ENCODE measurements around the gene TOLLIP. TPM values are rescaled to one million over a fixed set of nuclear protein-coding genes. Genes with fewer than 3 reads are reported as not detected.

TOLLIP gene
- total RNA-seq, 1 experiment from 2014 or later = 32.3 TPM

GRCh38 chr11:1263010-1263409, 46.4 kb downstream of the TOLLIP start (continued):
- TF ChIP-seq ZNF425 (CRISPR knock-in tag; conservative IDR thresholded peaks at IDR 0.05) = no peak
- no peak for TF ChIP-seq ZNF121 (CRISPR knock-in tag; IDR thresholded peaks at IDR 0.05)
- TF ChIP-seq GRHL2 (CRISPR knock-in tag; IDR thresholded peaks at IDR 0.05; ENCODE audit: insufficient replicate concordance, severe bottlenecking) = no peak
- TF ChIP-seq TEAD4 (CRISPR knock-in tag; IDR thresholded peaks at IDR 0.05) = no peak
- TF ChIP-seq E2F1 (CRISPR knock-in tag; IDR thresholded peaks at IDR 0.05) = no peak

GRCh38 chr11:1262172-1263006, 47.0 kb downstream of the TOLLIP start:
- Mint-ChIP-seq H3K27me3 (ENCODE audit: low read depth) (peaks cover 11% of the 10 kb centered on the region), H3K36me3 (peaks cover 25% of the 10 kb centered on the region), H3K4me1 (peaks cover 3% of the 10 kb centered on the region; the same call in 1 of the 2 replicates), H3K9me3 (peaks cover 27% of the 10 kb centered on the region), H3K27ac (no peak overlapping the region), H3K4me3 (peak overlapping the region; percentile 59)
- ChIA-PET POLR2A (interaction anchor here (1.4 kb wide), 1 partner anchor 89 kb away, joined by 6 read pairs; no protein-coding TSS in a partner anchor), CTCF (interaction anchor here (0.6 to 2.3 kb wide), 5 partner anchors 35 to 709 kb away, joined by 3 to 13 read pairs (median 3); partner anchors contain the start of gene BRSK2)
- DNase-seq (ENCODE audit: low spot score) = peak; percentile 87
- ATAC-seq = peak; percentile 91
- TF ChIP-seq ERG (CRISPR knock-in tag; IDR thresholded peaks at IDR 0.05) = no peak
- no peak for TF ChIP-seq PRRX2 (CRISPR knock-in tag; IDR thresholded peaks at IDR 0.05)
- TF ChIP-seq GTF2I (CRISPR knock-in tag; conservative IDR thresholded peaks at IDR 0.05) = no peak
- no peak for TF ChIP-seq FOXP4 (CRISPR knock-in tag; IDR thresholded peaks at IDR 0.05)
- no peak for TF ChIP-seq ZNF396 (CRISPR knock-in tag; IDR thresholded peaks at IDR 0.05; ENCODE audit: borderline replicate concordance)
- no peak for TF ChIP-seq GRHL2 (CRISPR knock-in tag; IDR thresholded peaks at IDR 0.05; ENCODE audit: insufficient replicate concordance, severe bottlenecking)
- no peak for TF ChIP-seq ZNF317 (CRISPR knock-in tag; IDR thresholded peaks at IDR 0.05; ENCODE audit: borderline replicate concordance, low read depth)
- TF ChIP-seq E2F5 (CRISPR knock-in tag; IDR thresholded peaks at IDR 0.05) = peak; percentile 83
- no peak for TF ChIP-seq E2F4 (CRISPR knock-in tag; IDR thresholded peaks at IDR 0.05; ENCODE audit: borderline replicate concordance, low read depth)
- no peak for TF ChIP-seq ARID4B (CRISPR knock-in tag; IDR thresholded peaks at IDR 0.05; ENCODE audit: borderline replicate concordance)
- no peak for TF ChIP-seq CBFB (CRISPR knock-in tag; IDR thresholded peaks at IDR 0.05; ENCODE audit: low read depth)
- no peak for TF ChIP-seq SMAD4 (CRISPR knock-in tag; IDR thresholded peaks at IDR 0.05)
- no peak for TF ChIP-seq ATF2 (CRISPR knock-in tag; IDR thresholded peaks at IDR 0.05; ENCODE audit: borderline replicate concordance, low read depth)
- TF ChIP-seq ZNF121 (CRISPR knock-in tag; IDR thresholded peaks at IDR 0.05) = no peak
- no peak for TF ChIP-seq NFE2L1 (CRISPR knock-in tag; IDR thresholded peaks at IDR 0.05)
- peak; percentile 58; the same call in 1 of the 2 replicates for TF ChIP-seq GABPB1 (CRISPR knock-in tag; IDR thresholded peaks at IDR 0.05)
- TF ChIP-seq TEAD4 (CRISPR knock-in tag; IDR thresholded peaks at IDR 0.05) = no peak

All from WTC11 (cell line).